ENCODE data around the gene ENTPD6.

DNA sequence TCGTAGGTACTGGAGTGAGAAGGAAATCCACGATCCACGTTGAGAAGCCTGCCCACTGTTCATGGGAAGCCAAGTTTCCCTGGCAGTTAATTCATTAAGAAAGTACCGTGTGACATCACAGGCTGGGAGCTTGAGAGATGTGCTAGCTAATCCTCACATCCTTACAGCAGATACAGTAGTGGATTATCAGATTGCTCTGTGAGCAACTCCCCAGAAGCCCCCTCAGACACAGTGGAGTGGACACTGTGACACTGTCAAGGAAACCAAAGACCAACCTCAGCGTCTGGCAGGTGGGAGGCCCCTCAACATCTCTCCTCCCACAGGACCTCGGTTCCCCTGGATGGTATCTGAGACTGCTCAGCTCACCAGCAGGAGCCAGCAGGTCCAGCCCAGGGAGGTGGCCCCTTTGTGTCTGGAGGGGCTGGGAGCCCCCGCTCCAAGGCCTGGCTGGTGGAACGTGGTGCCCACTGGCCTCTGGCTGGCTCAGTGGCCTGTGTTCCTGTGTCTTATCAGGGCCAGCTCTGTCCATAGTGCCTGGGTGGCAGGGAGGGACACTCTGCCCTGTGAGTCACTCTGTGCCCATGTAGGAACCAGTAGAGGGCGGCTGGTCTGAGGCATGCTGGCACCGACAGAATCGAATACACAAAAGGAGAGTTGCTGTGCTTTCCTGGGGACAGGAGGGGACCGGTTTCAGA lies 59.6 kb downstream of the ENTPD6 start:
- TF ChIP-seq, protein P1, sequence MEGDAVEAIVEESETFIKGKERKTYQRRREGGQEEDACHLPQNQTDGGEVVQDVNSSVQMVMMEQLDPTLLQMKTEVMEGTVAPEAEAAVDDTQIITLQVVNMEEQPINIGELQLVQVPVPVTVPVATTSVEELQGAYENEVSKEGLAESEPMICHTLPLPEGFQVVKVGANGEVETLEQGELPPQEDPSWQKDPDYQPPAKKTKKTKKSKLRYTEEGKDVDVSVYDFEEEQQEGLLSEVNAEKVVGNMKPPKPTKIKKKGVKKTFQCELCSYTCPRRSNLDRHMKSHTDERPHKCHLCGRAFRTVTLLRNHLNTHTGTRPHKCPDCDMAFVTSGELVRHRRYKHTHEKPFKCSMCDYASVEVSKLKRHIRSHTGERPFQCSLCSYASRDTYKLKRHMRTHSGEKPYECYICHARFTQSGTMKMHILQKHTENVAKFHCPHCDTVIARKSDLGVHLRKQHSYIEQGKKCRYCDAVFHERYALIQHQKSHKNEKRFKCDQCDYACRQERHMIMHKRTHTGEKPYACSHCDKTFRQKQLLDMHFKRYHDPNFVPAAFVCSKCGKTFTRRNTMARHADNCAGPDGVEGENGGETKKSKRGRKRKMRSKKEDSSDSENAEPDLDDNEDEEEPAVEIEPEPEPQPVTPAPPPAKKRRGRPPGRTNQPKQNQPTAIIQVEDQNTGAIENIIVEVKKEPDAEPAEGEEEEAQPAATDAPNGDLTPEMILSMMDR (conservative IDR thresholded peaks at IDR 0.05): no peak
- TF ChIP-seq EZH2 (IDR thresholded peaks at IDR 0.05; ENCODE audit: low read depth): no peak

Data from PC-9 (cell line).